SU-DHL-6 (cell line): ENCODE measurements around the gene OSTN.

ENCODE experiments used
- H2AFZ ChIP-seq: fragments of 200-600 bp; sonication (generic); 2 replicates; pipeline ENCODE4 v1.6.1; 2014; ENCODE audit warnings: low read depth, mild to moderate bottlenecking, moderate library complexity, mixed read lengths, antibody characterized with exemption, low read length; ENCODE audit not compliant: severe bottlenecking
- H3F3A ChIP-seq: fragments of 200-600 bp; shearing (Covaris generic); 2 replicates; pipeline ENCODE4 v1.6.0; 2016; ENCODE audit warnings: antibody characterized with exemption, mild to moderate bottlenecking; ENCODE audit not compliant: insufficient read depth
- H3K27ac ChIP-seq: fragments of 200-600 bp; sonication (generic); 2 replicates; pipeline ENCODE4 v1.5.1; 2016; ENCODE audit warnings: low read depth, mild to moderate bottlenecking, low read length, moderate library complexity, mixed read lengths
- H3K27me3 ChIP-seq: fragments of 200-600 bp; sonication (generic), shearing (Covaris generic); 2 replicates; pipeline ENCODE4 v1.6.0; 2014; ENCODE audit warnings: mild to moderate bottlenecking, low read length
- H3K36me3 ChIP-seq: fragments of 200-600 bp; sonication (generic); 2 replicates; pipeline ENCODE4 v1.6.1; 2014; ENCODE audit warnings: mild to moderate bottlenecking, low read length, mixed read lengths
- H3K4me2 ChIP-seq: fragments of 300-600, 200-600 bp; shearing (Covaris generic), sonication (generic); 2 replicates; pipeline ENCODE4 v1.6.0; 2014; ENCODE audit warnings: low read length, low read depth, mild to moderate bottlenecking; ENCODE audit not compliant: poor library complexity, severe bottlenecking
- H3K4me3 ChIP-seq: fragments of 200-600 bp; sonication (generic); 2 replicates; pipeline ENCODE4 v1.5.1; 2014; ENCODE audit warnings: antibody characterized with exemption, low read length, mild to moderate bottlenecking, mixed read lengths; ENCODE audit not compliant: insufficient read depth, poor library complexity, severe bottlenecking
- H3K79me2 ChIP-seq: fragments of 200-600 bp; sonication (generic); 2 replicates; pipeline ENCODE4 v1.6.1; 2014; ENCODE audit warnings: mild to moderate bottlenecking, low read length, moderate library complexity; ENCODE audit not compliant: insufficient read depth
- H3K9ac ChIP-seq: fragments of 200-600 bp; sonication (generic); 2 replicates; pipeline ENCODE4 v1.7.0; 2014; ENCODE audit warnings: mild to moderate bottlenecking, low read length
- H3K9me2 ChIP-seq: fragments of 200-600 bp; sonication (generic); replicated peaks from 2 replicates; pipeline ENCODE4 v1.6.1; 2014; ENCODE audit warnings: low read length; ENCODE audit not compliant: insufficient read depth
- H3K9me3 ChIP-seq: fragments of 200-600 bp; sonication (generic); 2 replicates; pipeline ENCODE4 v1.6.1; 2014; ENCODE audit warnings: low read length, mixed read lengths; ENCODE audit not compliant: insufficient read depth
- H4K20me1 ChIP-seq: fragments of 200-600 bp; sonication (generic); 2 replicates; pipeline ENCODE4 v1.6.1; 2014; ENCODE audit warnings: low read depth, mild to moderate bottlenecking, antibody characterized with exemption, low read length, moderate library complexity, mixed read lengths
- CTCF ChIP-seq: fragments of 200-600 bp; sonication (generic); IDR thresholded peaks from one replicate; pipeline ENCODE4 v1.5.1; 2017; ENCODE audit warnings: antibody characterized with exemption, mild to moderate bottlenecking, low read length, moderate library complexity; ENCODE audit not compliant: insufficient read depth, poor library complexity, severe bottlenecking
- EZH2phosphoT487 ChIP-seq: fragments of 200-600 bp; sonication (generic), shearing (Covaris generic); conservative IDR thresholded peaks from 2 replicates; pipeline ENCODE4 v1.6.1; 2018; ENCODE audit warnings: mild to moderate bottlenecking, antibody characterized with exemption, low read length, moderate library complexity, mixed read lengths

Gene OSTN

GRCh38 chr3:191301017-191301416 is 102.0 kb downstream of the OSTN start:
- H3K79me2 ChIP-seq, result no peaks in the 10 kb centered on the region
- TF ChIP-seq EZH2phosphoT487, result no peak
- H3F3A ChIP-seq, result no peaks in the 10 kb centered on the region
- no peaks in the 10 kb centered on the region for H3K36me3 ChIP-seq
- H3K27me3 ChIP-seq, result no peaks in the 10 kb centered on the region
- H3K9me3 ChIP-seq, result no peaks in the 10 kb centered on the region
- no peak overlapping the region for H3K4me3 ChIP-seq
- peak overlapping the region; percentile 36 for H3K4me2 ChIP-seq
- peak overlapping the region; percentile 37; the same call in 1 of the 2 replicates for H3K27ac ChIP-seq
- peak overlapping the region; percentile 38 for H2AFZ ChIP-seq
- no peak overlapping the region for H3K9ac ChIP-seq
- no peaks in the 10 kb centered on the region for H3K9me2 ChIP-seq
- H4K20me1 ChIP-seq, result no peaks in the 10 kb centered on the region

GRCh38 chr3:191301782-191302411 is 102.9 kb downstream of the OSTN start:
- no peaks in the 10 kb centered on the region for H3K36me3 ChIP-seq
- H3K27ac ChIP-seq, result no peak overlapping the region
- no peak overlapping the region for H3K4me3 ChIP-seq
- H4K20me1 ChIP-seq, result no peaks in the 10 kb centered on the region
- TF ChIP-seq EZH2phosphoT487 (no peak), CTCF (no peak)
- H3K27me3 ChIP-seq, result no peaks in the 10 kb centered on the region
- H3K9ac ChIP-seq, result no peak overlapping the region
- H2AFZ ChIP-seq, result no peak overlapping the region
- no peaks in the 10 kb centered on the region for H3K79me2 ChIP-seq
- H3K4me2 ChIP-seq, result no peak overlapping the region
- H3K9me3 ChIP-seq, result no peaks in the 10 kb centered on the region
- no peaks in the 10 kb centered on the region for H3K9me2 ChIP-seq
- H3F3A ChIP-seq, result no peaks in the 10 kb centered on the region

GRCh38 chr3:191302451-191302850 is 103.4 kb downstream of the OSTN start:
- Histone ChIP-seq H2AFZ (no peak overlapping the region), H3K79me2 (no peaks in the 10 kb centered on the region), H4K20me1 (no peaks in the 10 kb centered on the region), H3K9ac (no peak overlapping the region), H3K4me3 (no peak overlapping the region), H3K36me3 (no peaks in the 10 kb centered on the region), H3F3A (no peaks in the 10 kb centered on the region), H3K27me3 (no peaks in the 10 kb centered on the region), H3K9me2 (no peaks in the 10 kb centered on the region), H3K9me3 (no peaks in the 10 kb centered on the region), H3K4me2 (no peak overlapping the region), H3K27ac (no peak overlapping the region)
- TF ChIP-seq CTCF (no peak), EZH2phosphoT487 (no peak)

- H3K79me2 ChIP-seq, result no peaks in the 10 kb centered on the region
These were observed 104.6 kb downstream of the OSTN start for GRCh38 chr3:191303596-191303995.

More at GRCh38 chr3:191303596-191303995, 104.6 kb downstream of the OSTN start:
- Histone ChIP-seq H3F3A (no peaks in the 10 kb centered on the region), H3K27me3 (no peaks in the 10 kb centered on the region), H3K36me3 (no peaks in the 10 kb centered on the region), H3K4me2 (no peak overlapping the region), H2AFZ (no peak overlapping the region), H3K9me3 (no peaks in the 10 kb centered on the region), H3K4me3 (no peak overlapping the region), H4K20me1 (no peaks in the 10 kb centered on the region), H3K9me2 (no peaks in the 10 kb centered on the region), H3K9ac (no peak overlapping the region), H3K27ac (no peak overlapping the region)
- TF ChIP-seq CTCF, result no peak
- TF ChIP-seq EZH2phosphoT487, result no peak
